Ovary (tissue), 3 donors: Measurements from ENCODE around the gene TRPV4.

Experiments
- EP300 ChIP-seq: sonication (generic); formaldehyde crosslinking; IDR thresholded peaks from one replicate; pipeline ENCODE4 v1.6.1; 2017; ENCODE audit warnings: antibody characterized with exemption
- POLR2A ChIP-seq: fragments of 450-650 bp; IDR thresholded peaks from one replicate; pipeline ENCODE4 v1.6.1; 2017; ENCODE audit warnings: antibody characterized with exemption, mild to moderate bottlenecking, moderate library complexity
- TF ChIP-seq, protein P1 (sequence below), 3 donors: fragments of 450-650 bp in 2 of 3; fragments of 200-600 bp in 1 of 3; IDR thresholded peaks; one replicate each; pipeline versions ENCODE4 v1.5.1 to v1.8.0; 2016 to 2022; ENCODE audit warnings: antibody characterized with exemption in 3 of 3, mild to moderate bottlenecking in 1 of 3
- donor health status: DM: no; HTN: no; CAD: no.

DNA sequence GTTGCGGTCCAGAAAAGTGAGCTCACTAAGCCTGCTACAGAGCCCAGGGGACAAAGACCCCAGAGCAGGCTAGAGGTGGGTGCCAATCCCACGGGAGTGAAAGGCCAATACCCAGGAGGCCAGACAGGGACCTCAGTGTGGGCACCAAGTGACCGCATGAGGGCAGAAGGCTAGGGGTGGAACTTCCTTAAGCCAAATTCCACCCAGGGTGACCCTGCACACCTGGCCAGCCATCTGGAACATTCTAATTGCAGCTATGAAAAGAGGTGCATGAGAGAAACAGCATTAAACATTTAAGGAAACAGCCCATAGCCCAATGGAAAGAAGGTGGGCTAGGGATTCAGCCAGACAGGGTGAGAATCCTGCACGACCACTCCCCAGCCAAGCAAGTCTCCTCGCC is 27.8 kb upstream of the TRPV4 start:
- TF ChIP-seq, protein P1, sequence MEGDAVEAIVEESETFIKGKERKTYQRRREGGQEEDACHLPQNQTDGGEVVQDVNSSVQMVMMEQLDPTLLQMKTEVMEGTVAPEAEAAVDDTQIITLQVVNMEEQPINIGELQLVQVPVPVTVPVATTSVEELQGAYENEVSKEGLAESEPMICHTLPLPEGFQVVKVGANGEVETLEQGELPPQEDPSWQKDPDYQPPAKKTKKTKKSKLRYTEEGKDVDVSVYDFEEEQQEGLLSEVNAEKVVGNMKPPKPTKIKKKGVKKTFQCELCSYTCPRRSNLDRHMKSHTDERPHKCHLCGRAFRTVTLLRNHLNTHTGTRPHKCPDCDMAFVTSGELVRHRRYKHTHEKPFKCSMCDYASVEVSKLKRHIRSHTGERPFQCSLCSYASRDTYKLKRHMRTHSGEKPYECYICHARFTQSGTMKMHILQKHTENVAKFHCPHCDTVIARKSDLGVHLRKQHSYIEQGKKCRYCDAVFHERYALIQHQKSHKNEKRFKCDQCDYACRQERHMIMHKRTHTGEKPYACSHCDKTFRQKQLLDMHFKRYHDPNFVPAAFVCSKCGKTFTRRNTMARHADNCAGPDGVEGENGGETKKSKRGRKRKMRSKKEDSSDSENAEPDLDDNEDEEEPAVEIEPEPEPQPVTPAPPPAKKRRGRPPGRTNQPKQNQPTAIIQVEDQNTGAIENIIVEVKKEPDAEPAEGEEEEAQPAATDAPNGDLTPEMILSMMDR (IDR thresholded peaks at IDR 0.05): no peak
- TF ChIP-seq EP300 (no peak), POLR2A (no peak)
